IPS DF 19.7 (cell line): ENCODE data around the gene SRCAP.
"Not testable (repeated sequence)": the region's sequence is repeated elsewhere in the genome, so short reads cannot be mapped to it uniquely, and the experiment has no call there.

Experiments used
- DNase-seq: peaks from one replicate; pipeline ENCODE4 v3.0.0-alpha.2; 2013; ENCODE audit warnings: low read depth, low spot score

SRCAP gene

GRCh38 chr16:30698139-30698815 lies 694 bp upstream of the SRCAP start:
- peak; percentile 56 for DNase-seq

- DNase-seq = no peak
Measured at GRCh38 chr16:30699615-30700099, 686 bp downstream of the SRCAP start.

GRCh38 chr16:30700491-30700890 lies 1.5 kb downstream of the SRCAP start:
- no peak for DNase-seq

DNA sequence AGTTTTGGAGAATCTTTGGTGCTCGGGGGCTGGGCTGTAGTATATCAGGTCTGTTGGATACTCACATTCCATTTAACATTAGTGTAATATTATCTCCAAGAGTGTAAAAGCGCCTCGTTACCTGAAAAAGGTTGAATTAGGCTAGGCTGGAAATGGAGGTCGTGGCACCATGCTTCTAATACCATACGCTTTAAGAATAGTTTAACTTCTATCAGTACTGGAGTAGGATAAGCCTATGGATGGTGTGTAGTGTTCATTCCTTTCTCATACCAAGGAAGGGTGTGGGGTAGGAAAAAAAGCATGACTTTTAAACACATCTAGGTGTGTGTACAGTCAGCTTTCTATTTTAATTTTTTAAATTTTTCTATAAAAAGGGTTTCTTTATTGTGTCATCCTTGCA lies 2.0 kb downstream of the SRCAP start:
- no peak for DNase-seq

DNA sequence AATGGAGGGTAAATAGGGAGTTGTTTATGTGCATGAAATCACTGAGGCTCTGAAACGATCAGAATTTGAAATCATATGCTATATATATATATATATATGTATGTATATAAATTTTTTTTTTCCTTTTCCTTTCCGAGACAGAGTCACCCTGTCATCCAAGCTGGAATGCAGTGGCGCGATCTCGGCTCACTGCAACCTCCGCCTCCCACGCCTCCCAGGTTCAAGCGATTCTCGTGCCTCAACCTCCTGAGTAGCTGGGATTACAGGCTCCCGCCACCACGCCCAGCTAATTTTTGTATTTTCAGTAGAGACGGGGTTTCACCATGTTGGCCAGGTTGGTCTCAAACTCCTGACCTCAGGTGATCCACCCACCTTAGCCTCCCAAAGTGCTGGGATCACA lies 4.1 kb downstream of the SRCAP start:
- DNase-seq = not testable (repeated sequence)

- DNase-seq = no peak
Measured at GRCh38 chr16:30703971-30704370, 5.0 kb downstream of the SRCAP start.

GRCh38 chr16:30706046-30706445 lies 7.1 kb downstream of the SRCAP start:
- no peak for DNase-seq

DNA sequence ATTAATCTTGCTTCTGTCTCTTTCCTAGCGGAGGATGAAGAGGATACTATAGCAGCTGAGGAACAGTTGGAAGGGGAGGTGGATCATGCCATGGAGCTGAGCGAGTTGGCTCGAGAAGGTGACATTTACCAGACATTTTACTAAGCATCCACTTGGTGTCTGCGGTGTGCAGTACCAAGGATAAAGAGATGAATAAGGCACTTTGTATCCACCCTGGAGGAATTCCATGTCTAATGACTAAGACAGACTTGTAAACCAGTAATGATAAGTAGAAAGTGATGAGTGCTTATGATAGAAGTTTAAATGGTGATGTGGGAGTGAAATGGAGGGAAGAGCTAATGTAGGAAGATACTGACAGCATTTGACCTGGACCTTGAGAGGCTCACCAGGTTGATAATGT lies 12.0 kb downstream of the SRCAP start:
- DNase-seq = no peak

DNA sequence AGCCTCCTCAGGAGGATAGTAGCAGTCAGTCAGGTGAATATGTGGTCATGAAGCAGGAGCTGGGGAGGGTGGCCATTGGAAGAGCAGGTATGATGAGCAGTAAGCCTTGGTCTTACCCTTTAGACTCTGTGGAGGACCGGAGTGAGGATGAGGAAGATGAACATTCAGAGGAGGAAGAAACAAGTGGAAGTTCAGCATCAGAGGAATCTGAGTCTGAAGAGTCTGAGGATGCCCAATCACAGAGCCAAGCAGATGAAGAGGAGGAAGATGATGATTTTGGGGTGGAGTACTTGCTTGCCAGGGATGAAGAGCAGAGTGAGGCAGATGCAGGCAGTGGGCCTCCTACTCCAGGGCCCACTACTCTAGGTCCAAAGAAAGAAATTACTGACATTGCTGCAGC lies 12.7 kb downstream of the SRCAP start:
- no peak for DNase-seq

- no peak for DNase-seq
Measured at GRCh38 chr16:30715750-30716445, 16.9 kb downstream of the SRCAP start.

- no peak for DNase-seq
Measured at GRCh38 chr16:30720086-30720485, 21.1 kb downstream of the SRCAP start.

- no peak for DNase-seq
Measured at GRCh38 chr16:30720694-30721093, 21.7 kb downstream of the SRCAP start.

- DNase-seq = no peak
Measured at GRCh38 chr16:30721167-30721566, 22.2 kb downstream of the SRCAP start.

- DNase-seq = no peak
Measured at GRCh38 chr16:30721606-30722005, 22.6 kb downstream of the SRCAP start.

GRCh38 chr16:30722443-30722842 lies 23.5 kb downstream of the SRCAP start:
- no peak for DNase-seq

GRCh38 chr16:30722916-30723315 lies 23.9 kb downstream of the SRCAP start:
- DNase-seq = no peak

DNA sequence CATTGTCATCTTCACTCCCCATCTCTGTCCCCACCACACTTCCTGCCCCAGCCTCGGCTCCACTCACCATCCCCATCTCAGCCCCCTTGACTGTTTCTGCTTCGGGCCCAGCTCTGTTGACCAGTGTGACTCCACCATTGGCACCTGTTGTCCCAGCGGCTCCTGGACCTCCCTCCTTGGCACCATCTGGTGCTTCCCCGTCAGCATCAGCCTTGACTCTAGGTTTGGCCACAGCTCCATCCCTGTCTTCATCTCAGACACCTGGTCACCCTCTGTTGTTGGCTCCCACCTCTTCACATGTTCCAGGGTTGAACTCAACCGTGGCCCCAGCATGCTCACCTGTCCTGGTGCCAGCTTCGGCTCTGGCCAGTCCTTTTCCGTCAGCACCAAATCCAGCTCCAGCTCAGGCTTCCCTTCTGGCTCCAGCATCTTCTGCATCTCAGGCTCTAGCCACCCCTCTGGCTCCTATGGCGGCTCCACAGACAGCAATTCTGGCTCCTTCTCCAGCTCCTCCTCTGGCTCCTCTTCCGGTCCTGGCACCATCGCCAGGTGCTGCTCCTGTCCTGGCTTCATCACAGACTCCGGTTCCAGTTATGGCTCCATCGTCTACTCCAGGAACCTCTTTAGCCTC lies 24.9 kb downstream of the SRCAP start:
- DNase-seq = no peak

GRCh38 chr16:30724641-30725417 lies 25.9 kb downstream of the SRCAP start:
- DNase-seq = no peak

DNA sequence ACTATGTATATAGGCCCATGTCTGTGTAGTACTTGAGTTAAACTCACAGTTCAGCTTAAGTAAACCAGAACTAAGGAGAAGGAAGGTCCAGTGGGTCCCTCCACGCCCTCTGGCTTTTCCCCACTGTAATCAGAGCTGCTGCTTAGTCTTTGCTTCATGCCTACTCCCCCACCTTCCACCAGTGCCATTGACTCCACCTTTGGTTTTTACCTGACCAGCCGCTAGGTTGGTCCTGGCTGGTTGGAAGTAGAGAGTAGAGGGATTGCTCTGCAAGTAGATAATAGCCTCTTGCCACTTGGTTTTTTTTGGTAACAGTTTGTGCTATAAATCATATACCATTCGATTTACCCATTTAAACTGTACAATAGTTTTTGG lies 26.4 kb downstream of the SRCAP start:
- no peak for DNase-seq

DNA sequence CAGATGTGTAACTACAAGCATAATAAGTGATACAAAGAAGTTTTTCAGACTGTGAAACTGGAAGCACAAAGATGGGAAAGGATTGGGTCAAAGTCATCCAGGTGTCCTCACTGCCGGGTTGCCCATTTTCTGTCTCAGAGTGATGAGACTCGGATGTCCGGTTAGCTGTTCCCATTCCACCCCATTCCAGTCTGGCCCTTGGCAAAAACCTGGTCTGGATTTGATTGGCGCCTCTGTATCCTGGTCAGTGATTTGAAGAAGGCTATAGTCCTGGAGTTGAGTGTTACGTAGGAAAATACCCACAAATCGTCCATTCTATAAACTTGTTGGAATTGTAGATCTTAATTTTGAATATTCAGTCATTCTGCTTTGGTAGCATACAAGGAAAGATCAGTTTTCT lies 29.4 kb downstream of the SRCAP start:
- DNase-seq = no peak

- DNase-seq = no peak
Measured at GRCh38 chr16:30728899-30729672, 30.1 kb downstream of the SRCAP start.
